ENCODE measurements around the gene DBT. TPM values are rescaled to one million over a fixed set of nuclear protein-coding genes. Genes with fewer than 3 reads are reported as not detected.

The DBT gene
- total RNA-seq, 1 experiment from 2014 or later: 8.2 TPM

- H3K4me1 ChIP-seq: no peaks in the 10 kb centered on the region
- H3K4me3 ChIP-seq: no peak overlapping the region
- no peaks in the 10 kb centered on the region for H3K27me3 ChIP-seq
- no peaks in the 10 kb centered on the region for H3K9me3 ChIP-seq (replicated peaks)
- no peak for DNase-seq
- no peak overlapping the region for H3K27ac ChIP-seq
- peaks cover 60% of the 10 kb centered on the region for H3K36me3 ChIP-seq
Observed at GRCh38 chr1:100141192-100141591, 108.4 kb downstream of the DBT start.

- peaks cover 53% of the 10 kb centered on the region for H3K36me3 ChIP-seq
- DNase-seq: no peak
- H3K4me3 ChIP-seq: no peak overlapping the region
- H3K9me3 ChIP-seq (replicated peaks): no peaks in the 10 kb centered on the region
- no peaks in the 10 kb centered on the region for H3K27me3 ChIP-seq
- peaks cover 4% of the 10 kb centered on the region for H3K4me1 ChIP-seq
- no peak overlapping the region for H3K27ac ChIP-seq
Observed at GRCh38 chr1:100137602-100138001, 112.0 kb downstream of the DBT start.

Other genes starting within 250 kb of the DBT start
- 17.7 and 22.0 TPM in 2 replicates for gene SASS6, start 116.9 kb downstream of the DBT start, total RNA-seq (2014; rRNA removed; shearing (Covaris generic))
- 21.1 and 28.8 TPM in 2 replicates for gene TRMT13, start 116.7 kb downstream of the DBT start, total RNA-seq (2014; rRNA removed; shearing (Covaris generic))
- 0.13 and 0.43 TPM in 2 replicates for gene LRRC39, start 71.6 kb downstream of the DBT start, total RNA-seq (2014; rRNA removed; shearing (Covaris generic))
- 38.4 and 41.0 TPM in 2 replicates for gene RTCA, start 16.4 kb upstream of the DBT start, total RNA-seq (2014; rRNA removed; shearing (Covaris generic))
- gene CDC14A, start 102.7 kb upstream of the DBT start, total RNA-seq (2014; rRNA removed; shearing (Covaris generic)): 10.2 and 12.2 TPM in 2 replicates